Measurements from ENCODE around the gene GID8. TPM values are rescaled to one million over a fixed set of nuclear protein-coding genes. Genes with fewer than 3 reads are reported as not detected.

GID8 gene
- total and polyA plus RNA-seq, 2 of the 13 experiments (the other 11 are each of a cell fraction or from before 2014, with no cell fraction given), result 39.6 to 59.8 TPM

DNA sequence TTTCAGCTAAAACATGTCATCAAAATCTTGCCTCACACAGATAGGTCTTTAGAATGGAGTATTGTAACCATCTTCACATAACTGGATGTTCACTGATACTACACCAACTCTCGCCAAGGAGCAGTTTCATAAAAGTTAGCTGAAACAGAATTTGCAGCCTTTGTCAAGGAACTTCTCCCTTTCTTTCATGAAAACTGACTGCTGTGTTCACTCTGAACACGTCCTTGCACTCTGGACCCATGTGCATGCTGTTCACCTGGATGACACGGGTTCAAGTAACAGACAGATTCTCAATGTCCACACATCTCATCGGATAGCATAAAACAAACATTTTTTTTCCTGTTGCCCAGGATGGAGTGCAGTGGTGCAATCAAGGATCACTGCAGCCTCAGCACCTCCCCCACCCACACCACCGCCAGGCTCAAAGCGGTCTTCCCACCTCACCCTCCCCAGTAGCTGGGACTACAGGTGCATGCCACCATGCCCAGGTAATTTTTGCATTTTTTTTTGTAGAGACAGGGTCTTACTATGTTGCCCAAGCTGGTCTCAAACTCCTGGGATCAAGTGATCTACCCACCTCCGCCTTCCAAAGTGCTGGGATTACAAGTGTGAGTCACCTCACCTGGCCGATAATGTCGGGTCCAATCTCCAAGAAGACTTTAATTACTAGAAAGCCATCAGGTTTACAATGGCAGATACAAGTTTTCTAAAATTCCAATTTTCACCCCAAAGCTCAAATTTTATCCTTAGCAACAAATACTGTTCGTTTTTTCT is 21.1 kb upstream of the GID8 start (continued):
- no peak for TF ChIP-seq ZNF180 (CRISPR knock-in tag; IDR thresholded peaks at IDR 0.05; ENCODE audit: borderline replicate concordance, low read depth)
- TF ChIP-seq, protein P1, sequence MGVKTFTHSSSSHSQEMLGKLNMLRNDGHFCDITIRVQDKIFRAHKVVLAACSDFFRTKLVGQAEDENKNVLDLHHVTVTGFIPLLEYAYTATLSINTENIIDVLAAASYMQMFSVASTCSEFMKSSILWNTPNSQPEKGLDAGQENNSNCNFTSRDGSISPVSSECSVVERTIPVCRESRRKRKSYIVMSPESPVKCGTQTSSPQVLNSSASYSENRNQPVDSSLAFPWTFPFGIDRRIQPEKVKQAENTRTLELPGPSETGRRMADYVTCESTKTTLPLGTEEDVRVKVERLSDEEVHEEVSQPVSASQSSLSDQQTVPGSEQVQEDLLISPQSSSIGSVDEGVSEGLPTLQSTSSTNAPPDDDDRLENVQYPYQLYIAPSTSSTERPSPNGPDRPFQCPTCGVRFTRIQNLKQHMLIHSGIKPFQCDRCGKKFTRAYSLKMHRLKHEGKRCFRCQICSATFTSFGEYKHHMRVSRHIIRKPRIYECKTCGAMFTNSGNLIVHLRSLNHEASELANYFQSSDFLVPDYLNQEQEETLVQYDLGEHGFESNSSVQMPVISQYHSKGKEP (CRISPR knock-in tag; IDR thresholded peaks at IDR 0.05), result no peak
- TF ChIP-seq ZNF510 (CRISPR knock-in tag; IDR thresholded peaks at IDR 0.05; ENCODE audit: low read depth), result no peak; the same call in none of the 2 replicates
- TF ChIP-seq RFXANK (CRISPR knock-in tag; IDR thresholded peaks at IDR 0.05), result 0 out of 2 replicates have a peak, but pooled peaks have one; percentile 48
- TF ChIP-seq, protein P2, sequence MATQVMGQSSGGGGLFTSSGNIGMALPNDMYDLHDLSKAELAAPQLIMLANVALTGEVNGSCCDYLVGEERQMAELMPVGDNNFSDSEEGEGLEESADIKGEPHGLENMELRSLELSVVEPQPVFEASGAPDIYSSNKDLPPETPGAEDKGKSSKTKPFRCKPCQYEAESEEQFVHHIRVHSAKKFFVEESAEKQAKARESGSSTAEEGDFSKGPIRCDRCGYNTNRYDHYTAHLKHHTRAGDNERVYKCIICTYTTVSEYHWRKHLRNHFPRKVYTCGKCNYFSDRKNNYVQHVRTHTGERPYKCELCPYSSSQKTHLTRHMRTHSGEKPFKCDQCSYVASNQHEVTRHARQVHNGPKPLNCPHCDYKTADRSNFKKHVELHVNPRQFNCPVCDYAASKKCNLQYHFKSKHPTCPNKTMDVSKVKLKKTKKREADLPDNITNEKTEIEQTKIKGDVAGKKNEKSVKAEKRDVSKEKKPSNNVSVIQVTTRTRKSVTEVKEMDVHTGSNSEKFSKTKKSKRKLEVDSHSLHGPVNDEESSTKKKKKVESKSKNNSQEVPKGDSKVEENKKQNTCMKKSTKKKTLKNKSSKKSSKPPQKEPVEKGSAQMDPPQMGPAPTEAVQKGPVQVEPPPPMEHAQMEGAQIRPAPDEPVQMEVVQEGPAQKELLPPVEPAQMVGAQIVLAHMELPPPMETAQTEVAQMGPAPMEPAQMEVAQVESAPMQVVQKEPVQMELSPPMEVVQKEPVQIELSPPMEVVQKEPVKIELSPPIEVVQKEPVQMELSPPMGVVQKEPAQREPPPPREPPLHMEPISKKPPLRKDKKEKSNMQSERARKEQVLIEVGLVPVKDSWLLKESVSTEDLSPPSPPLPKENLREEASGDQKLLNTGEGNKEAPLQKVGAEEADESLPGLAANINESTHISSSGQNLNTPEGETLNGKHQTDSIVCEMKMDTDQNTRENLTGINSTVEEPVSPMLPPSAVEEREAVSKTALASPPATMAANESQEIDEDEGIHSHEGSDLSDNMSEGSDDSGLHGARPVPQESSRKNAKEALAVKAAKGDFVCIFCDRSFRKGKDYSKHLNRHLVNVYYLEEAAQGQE (IDR thresholded peaks at IDR 0.05; ENCODE audit: borderline replicate concordance in 1 of 2, low read depth in 1 of 2, low read length in 2 of 2), result 0 out of 4 replicates have a peak, but pooled peaks of 1 of the 2 experiments have one; percentile 30
- TF ChIP-seq BORCS8-MEF2B (CRISPR knock-in tag; IDR thresholded peaks at IDR 0.05), result peak; percentile 91
- TF ChIP-seq, protein P3, sequence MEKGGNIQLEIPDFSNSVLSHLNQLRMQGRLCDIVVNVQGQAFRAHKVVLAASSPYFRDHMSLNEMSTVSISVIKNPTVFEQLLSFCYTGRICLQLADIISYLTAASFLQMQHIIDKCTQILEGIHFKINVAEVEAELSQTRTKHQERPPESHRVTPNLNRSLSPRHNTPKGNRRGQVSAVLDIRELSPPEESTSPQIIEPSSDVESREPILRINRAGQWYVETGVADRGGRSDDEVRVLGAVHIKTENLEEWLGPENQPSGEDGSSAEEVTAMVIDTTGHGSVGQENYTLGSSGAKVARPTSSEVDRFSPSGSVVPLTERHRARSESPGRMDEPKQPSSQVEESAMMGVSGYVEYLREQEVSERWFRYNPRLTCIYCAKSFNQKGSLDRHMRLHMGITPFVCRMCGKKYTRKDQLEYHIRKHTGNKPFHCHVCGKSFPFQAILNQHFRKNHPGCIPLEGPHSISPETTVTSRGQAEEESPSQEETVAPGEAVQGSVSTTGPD (CRISPR knock-in tag; IDR thresholded peaks at IDR 0.05), result no peak
- peak; percentile 69; the same call in 1 of the 2 replicates for TF ChIP-seq KLF9 (CRISPR knock-in tag; IDR thresholded peaks at IDR 0.05; ENCODE audit: low read depth)
- TF ChIP-seq GATA4 (IDR thresholded peaks at IDR 0.05; ENCODE audit: borderline replicate concordance, low read depth), result peak; percentile 77; the same call in 1 of the 2 replicates
- TF ChIP-seq SALL1 (CRISPR knock-in tag; IDR thresholded peaks at IDR 0.05), result peak; percentile 100
- no peak for TF ChIP-seq RBAK (CRISPR knock-in tag; IDR thresholded peaks at IDR 0.05)
- TF ChIP-seq, protein P4, sequence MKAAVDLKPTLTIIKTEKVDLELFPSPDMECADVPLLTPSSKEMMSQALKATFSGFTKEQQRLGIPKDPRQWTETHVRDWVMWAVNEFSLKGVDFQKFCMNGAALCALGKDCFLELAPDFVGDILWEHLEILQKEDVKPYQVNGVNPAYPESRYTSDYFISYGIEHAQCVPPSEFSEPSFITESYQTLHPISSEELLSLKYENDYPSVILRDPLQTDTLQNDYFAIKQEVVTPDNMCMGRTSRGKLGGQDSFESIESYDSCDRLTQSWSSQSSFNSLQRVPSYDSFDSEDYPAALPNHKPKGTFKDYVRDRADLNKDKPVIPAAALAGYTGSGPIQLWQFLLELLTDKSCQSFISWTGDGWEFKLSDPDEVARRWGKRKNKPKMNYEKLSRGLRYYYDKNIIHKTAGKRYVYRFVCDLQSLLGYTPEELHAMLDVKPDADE (CRISPR knock-in tag; IDR thresholded peaks at IDR 0.05), result no peak
- TF ChIP-seq, protein P5, sequence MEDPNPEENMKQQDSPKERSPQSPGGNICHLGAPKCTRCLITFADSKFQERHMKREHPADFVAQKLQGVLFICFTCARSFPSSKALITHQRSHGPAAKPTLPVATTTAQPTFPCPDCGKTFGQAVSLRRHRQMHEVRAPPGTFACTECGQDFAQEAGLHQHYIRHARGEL (CRISPR knock-in tag; IDR thresholded peaks at IDR 0.05), result no peak
- TF ChIP-seq NFE2L1 (CRISPR knock-in tag; IDR thresholded peaks at IDR 0.05; ENCODE audit: borderline replicate concordance), result no peak
- peak; percentile 73; the same call in 1 of the 2 replicates for TF ChIP-seq PAF1 (CRISPR knock-in tag; IDR thresholded peaks at IDR 0.05)
- peak; percentile 20; the same call in 1 of the 2 replicates for TF ChIP-seq ZNF607 (CRISPR knock-in tag; IDR thresholded peaks at IDR 0.05; ENCODE audit: borderline replicate concordance)
- TF ChIP-seq KAT7 (CRISPR knock-in tag; IDR thresholded peaks at IDR 0.05; ENCODE audit: borderline replicate concordance), result peak; percentile 93
- TF ChIP-seq ZNF616 (CRISPR knock-in tag; IDR thresholded peaks at IDR 0.05; ENCODE audit: low read depth), result 0 out of 2 replicates have a peak, but pooled peaks have one; percentile 69
